Neuronal stem cell (in vitro differentiated cells): ENCODE results near the gene TBC1D14.

Source experiments
- DNase-seq: peaks from one replicate; pipeline ENCODE4 v3.0.0-alpha.2; 2013; ENCODE audit warnings: low spot score
- H2AFZ ChIP-seq: one replicate; pipeline ENCODE4 v1.6.1; 2013; ENCODE audit warnings: mild to moderate bottlenecking, low read length, inconsistent platforms
- H2AK5ac ChIP-seq: 2 replicates; pipeline ENCODE4 v1.6.1; 2013; ENCODE audit warnings: low read depth, mild to moderate bottlenecking, inconsistent platforms, low read length, moderate library complexity, mixed read lengths
- H2BK120ac ChIP-seq: 2 replicates; pipeline ENCODE4 v1.6.1; 2013; ENCODE audit warnings: low read depth, mild to moderate bottlenecking, inconsistent platforms, low read length, moderate library complexity, mixed read lengths
- H2BK12ac ChIP-seq: one replicate; pipeline ENCODE4 v1.6.1; 2013; ENCODE audit warnings: low read length, inconsistent platforms
- H2BK15ac ChIP-seq: 2 replicates; pipeline ENCODE4 v1.6.1; 2013; ENCODE audit warnings: mild to moderate bottlenecking, low read length, inconsistent platforms, mixed read lengths
- H2BK5ac ChIP-seq: one replicate; pipeline ENCODE4 v1.6.1; 2013; ENCODE audit warnings: inconsistent platforms, mild to moderate bottlenecking, low read length, moderate library complexity
- H3K14ac ChIP-seq: one replicate; pipeline ENCODE4 v1.6.1; 2013; ENCODE audit warnings: low read length, inconsistent platforms
- H3K18ac ChIP-seq: 2 replicates; pipeline ENCODE4 v1.6.1; 2013; ENCODE audit warnings: low read length, inconsistent platforms
- H3K23ac ChIP-seq: 2 replicates; pipeline ENCODE4 v1.6.1; 2013; ENCODE audit warnings: low read depth, mild to moderate bottlenecking, mixed read lengths, low read length, inconsistent platforms; ENCODE audit not compliant: poor library complexity
- H3K27ac ChIP-seq: replicated peaks from 3 replicates; pipeline ENCODE4 v1.5.1; 2013; ENCODE audit warnings: low read length, inconsistent platforms
- H3K27me3 ChIP-seq, 3 experiments: 2 replicates each; pipeline ENCODE4 v1.6.1; 2013; ENCODE audit warnings: low read length in 3 of 3, mild to moderate bottlenecking in 2 of 3, inconsistent platforms in 1 of 3, low read depth in 1 of 3, mixed read lengths in 1 of 3, moderate library complexity in 1 of 3; ENCODE audit not compliant: control insufficient read depth in 3 of 3, insufficient read depth in 3 of 3
- H3K36me3 ChIP-seq, 2 donors: replicated peaks in 1 of 2; 2 replicates each; pipeline ENCODE4 v1.6.1; 2013; ENCODE audit warnings: low read length in 2 of 2; ENCODE audit not compliant: control insufficient read depth in 2 of 2, insufficient read depth in 2 of 2
- H3K4ac ChIP-seq: 2 replicates; pipeline ENCODE4 v1.6.1; 2013; ENCODE audit warnings: inconsistent platforms, mild to moderate bottlenecking, low read length, moderate library complexity
- H3K4me1 ChIP-seq, 2 donors: 1 replicate in 1 of 2; 2 replicates in 1 of 2; pipeline ENCODE4 v1.6.1; 2013; ENCODE audit warnings: low read length in 2 of 2, low read depth in 1 of 2; ENCODE audit not compliant: control insufficient read depth in 2 of 2, insufficient read depth in 1 of 2
- H3K4me2 ChIP-seq: one replicate; pipeline ENCODE4 v1.6.1; 2013; ENCODE audit warnings: mild to moderate bottlenecking, low read length, inconsistent platforms; ENCODE audit not compliant: insufficient read depth, poor library complexity, severe bottlenecking
- H3K4me3 ChIP-seq, 2 donors: 2 replicates each; pipeline ENCODE4 v1.5.1; 2013; ENCODE audit warnings: low read length in 2 of 2, mild to moderate bottlenecking in 2 of 2, inconsistent platforms in 1 of 2, moderate library complexity in 1 of 2
- H3K79me1 ChIP-seq: one replicate; pipeline ENCODE4 v1.6.1; 2013; ENCODE audit warnings: low read depth, mild to moderate bottlenecking, inconsistent platforms, low read length, moderate library complexity
- H3K9ac ChIP-seq: one replicate; pipeline ENCODE4 v1.6.1; 2013; ENCODE audit warnings: mild to moderate bottlenecking, low read depth, low read length, inconsistent platforms; ENCODE audit not compliant: poor library complexity
- H3K9me3 ChIP-seq, 2 donors: replicated peaks in 1 of 2; 2 replicates each; pipeline versions ENCODE3 to v1.6.1; 2013; ENCODE audit warnings: low read length in 2 of 2, mild to moderate bottlenecking in 2 of 2, inconsistent platforms in 1 of 2, low read depth in 1 of 2, mixed read lengths in 1 of 2, moderate library complexity in 1 of 2; ENCODE audit not compliant: control insufficient read depth in 2 of 2, insufficient read depth in 1 of 2
- H4K8ac ChIP-seq: one replicate; pipeline ENCODE4 v1.6.1; 2013; ENCODE audit warnings: low read depth, mild to moderate bottlenecking, inconsistent platforms, low read length, moderate library complexity
- H4K91ac ChIP-seq: one replicate; pipeline ENCODE4 v1.6.1; 2013; ENCODE audit warnings: low read length, low read depth, mild to moderate bottlenecking, inconsistent platforms; ENCODE audit not compliant: poor library complexity
- WGBS, 2 donors: extraction: QIAGEN DNeasy Blood & Tissue Kit; methylation state at CpG; one replicate each; pipeline ENCODE4 v1.1.7; 2013; ENCODE audit warnings: missing lambda C conversion rate in 2 of 2, mixed read lengths in 1 of 2; ENCODE audit not compliant: insufficient read length in 2 of 2, insufficient replicate concordance in 1 of 2; ENCODE audit errors: extremely low coverage in 2 of 2; 5-methylcytosine and 5-hydroxymethylcytosine counted together

TBC1D14 gene

DNA sequence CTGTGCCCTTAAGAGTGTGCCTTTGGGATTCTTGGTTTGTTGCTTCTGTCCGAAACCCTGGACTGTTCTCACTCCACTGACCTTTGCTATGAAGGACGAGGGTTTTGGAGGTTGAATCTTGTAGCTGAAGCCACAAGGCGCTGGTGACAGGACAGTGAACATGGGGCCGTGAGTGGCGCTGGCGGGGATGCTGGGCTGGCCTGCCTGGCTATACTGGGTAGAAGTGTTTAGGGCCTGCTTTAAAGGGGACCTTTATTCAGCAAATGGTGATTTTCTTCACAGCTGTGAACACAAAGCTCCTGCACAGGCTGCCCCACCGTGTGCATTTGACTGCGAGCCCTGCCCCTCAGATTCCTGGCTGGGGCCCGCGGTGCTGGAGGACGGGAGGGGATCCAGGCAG, 106.5 kb downstream of the TBC1D14 start:
- Histone ChIP-seq H4K91ac (no peak overlapping the region), H3K14ac (no peak overlapping the region), H2BK15ac (no peak overlapping the region), H4K8ac (peak overlapping the region; percentile 48), H3K79me1 (peaks cover 1% of the 10 kb centered on the region), H3K4ac (no peak overlapping the region), H3K9me3 (no peaks in the 10 kb centered on the region), H2BK5ac (no peak overlapping the region), H2BK120ac (no peak overlapping the region), H2AK5ac (no peak overlapping the region), H3K4me1 (peaks cover 0 to 8% of the 10 kb centered on the region in 2 donors), H3K18ac (no peak overlapping the region), H3K4me3 (no peak overlapping the region), H3K9ac (no peak overlapping the region), H3K27ac (no peak overlapping the region), H3K4me2 (no peak overlapping the region), H3K36me3 (peaks cover 37 to 87% of the 10 kb centered on the region in 2 donors), H2AFZ (no peak overlapping the region), H3K27me3 (no peaks in the 10 kb centered on the region), H2BK12ac (no peak overlapping the region), H3K23ac (no peak overlapping the region)
- WGBS, 2 donors, result no CpG with 5 or more reads among the region's 11 CpGs
- no peak for DNase-seq

GRCh38 chr4:7016512-7016911, 106.9 kb downstream of the TBC1D14 start:
- Histone ChIP-seq H3K18ac (no peak overlapping the region), H2BK5ac (no peak overlapping the region), H2BK120ac (no peak overlapping the region), H2BK12ac (no peak overlapping the region), H3K4me1 (peaks cover 0 to 8% of the 10 kb centered on the region in 2 donors), H4K91ac (no peak overlapping the region), H3K27ac (no peak overlapping the region), H3K4me2 (no peak overlapping the region), H3K79me1 (peaks cover 1% of the 10 kb centered on the region), H3K9me3 (no peaks in the 10 kb centered on the region), H3K23ac (no peak overlapping the region), H3K14ac (no peak overlapping the region), H3K4ac (no peak overlapping the region), H4K8ac (no peak overlapping the region), H3K4me3 (no peak overlapping the region), H3K27me3 (no peaks in the 10 kb centered on the region), H2BK15ac (no peak overlapping the region), H3K9ac (no peak overlapping the region), H2AK5ac (no peak overlapping the region), H2AFZ (no peak overlapping the region), H3K36me3 (peaks cover 36 to 87% of the 10 kb centered on the region in 2 donors)
- DNase-seq, result no peak
- WGBS, 2 donors, result no CpG with 5 or more reads among the region's 6 CpGs

DNA sequence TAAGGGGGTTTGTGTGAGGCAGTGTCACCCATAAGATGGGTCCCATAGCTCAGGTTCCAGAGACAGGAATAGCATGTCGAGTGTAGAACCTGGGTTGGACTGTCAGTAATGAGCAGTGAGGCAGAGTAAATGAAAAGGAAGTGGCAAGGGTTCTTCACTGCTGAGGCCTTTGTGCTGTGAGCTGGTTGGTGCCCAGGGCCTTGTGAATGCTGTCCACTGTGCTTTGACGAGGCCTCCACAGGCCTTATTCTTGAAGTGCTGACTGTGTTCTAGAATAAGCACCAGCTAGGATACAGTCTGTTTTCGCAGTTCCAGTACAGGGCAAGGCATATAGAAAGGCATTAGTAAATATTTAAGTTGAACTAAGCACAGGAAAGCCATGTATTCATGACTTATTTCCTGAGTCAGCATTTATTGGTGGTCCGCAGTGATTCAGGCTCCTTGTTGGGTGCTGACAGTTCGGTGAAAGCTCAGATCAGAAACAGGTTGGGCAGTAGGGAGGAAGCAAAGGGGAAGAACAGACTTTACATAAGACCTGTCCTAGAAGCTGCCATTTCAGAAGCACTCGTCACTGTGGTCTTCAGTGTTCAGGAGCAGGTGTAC, 107.9 kb downstream of the TBC1D14 start:
- H3K4me2 ChIP-seq, result no peak overlapping the region
- H3K79me1 ChIP-seq, result peaks cover 1% of the 10 kb centered on the region
- H2AK5ac ChIP-seq, result no peak overlapping the region
- no peaks in the 10 kb centered on the region for H3K27me3 ChIP-seq
- H3K4me1 ChIP-seq, result peaks cover 5 to 8% of the 10 kb centered on the region in 2 donors
- no peak overlapping the region for H3K14ac ChIP-seq
- H3K23ac ChIP-seq, result no peak overlapping the region
- H3K27ac ChIP-seq, result no peak overlapping the region
- no peak overlapping the region for H2BK12ac ChIP-seq
- no peak overlapping the region for H3K4me3 ChIP-seq
- H3K4ac ChIP-seq, result no peak overlapping the region
- H2BK120ac ChIP-seq, result no peak overlapping the region
- no peak overlapping the region for H4K8ac ChIP-seq
- no peak for DNase-seq
- no CpG with 5 or more reads among the region's 6 CpGs for WGBS, 2 donors
- H3K9me3 ChIP-seq, result no peaks in the 10 kb centered on the region
- H2AFZ ChIP-seq, result no peak overlapping the region
- no peak overlapping the region for H4K91ac ChIP-seq
- peaks cover 39 to 88% of the 10 kb centered on the region in 2 donors for H3K36me3 ChIP-seq
- no peak overlapping the region for H3K18ac ChIP-seq
- no peak overlapping the region for H2BK5ac ChIP-seq
- no peak overlapping the region for H3K9ac ChIP-seq
- no peak overlapping the region for H2BK15ac ChIP-seq

DNA sequence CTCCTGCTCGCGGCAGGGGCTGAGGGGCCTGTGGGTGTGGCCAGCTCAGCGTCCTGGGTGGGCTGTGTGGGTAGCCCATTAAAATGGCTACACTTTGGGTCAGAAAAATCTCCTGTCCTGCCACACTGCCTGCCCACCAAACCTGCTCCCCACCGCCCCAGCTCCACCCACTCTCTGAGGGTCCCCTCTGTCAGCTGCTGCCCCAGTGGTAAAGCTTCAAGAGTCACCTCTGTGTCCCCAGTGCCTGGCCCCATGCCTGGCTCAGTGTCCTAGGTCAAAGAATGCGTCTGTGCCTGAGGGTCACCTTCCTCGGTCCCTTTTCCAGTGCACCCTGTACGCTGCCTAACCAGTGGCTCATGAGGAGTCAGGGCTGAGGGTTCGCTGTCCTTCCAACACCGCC, 108.7 kb downstream of the TBC1D14 start:
- Histone ChIP-seq H2AFZ (no peak overlapping the region), H3K23ac (no peak overlapping the region), H4K91ac (no peak overlapping the region), H2BK5ac (no peak overlapping the region), H3K4me2 (no peak overlapping the region), H3K4me1 (peaks cover 5 to 8% of the 10 kb centered on the region in 2 donors), H3K79me1 (peaks cover 1% of the 10 kb centered on the region), H3K18ac (no peak overlapping the region), H3K27ac (no peak overlapping the region), H2BK12ac (no peak overlapping the region), H3K9me3 (no peaks in the 10 kb centered on the region), H3K27me3 (no peaks in the 10 kb centered on the region), H4K8ac (no peak overlapping the region), H3K4ac (no peak overlapping the region), H2BK120ac (no peak overlapping the region), H3K36me3 (peaks cover 37 to 84% of the 10 kb centered on the region in 2 donors), H2BK15ac (no peak overlapping the region), H2AK5ac (no peak overlapping the region), H3K4me3 (no peak overlapping the region), H3K9ac (no peak overlapping the region), H3K14ac (no peak overlapping the region)
- DNase-seq, result no peak
- no CpG with 5 or more reads among the region's 9 CpGs for WGBS, 2 donors
